ENCODE results near the gene TULP4.

TULP4 gene

GRCh38 chr6:158419339-158419909, 107.2 kb downstream of the TULP4 start:
- no peak overlapping the region for H3K4me3 ChIP-seq (ENCODE audit: low read length)
- no peak for TF ChIP-seq CTCF (IDR thresholded peaks at IDR 0.05; ENCODE audit: insufficient read depth, low read depth, low read length, missing control alignments)
- no peak for DNase-seq (ENCODE audit: low read depth)

DNA sequence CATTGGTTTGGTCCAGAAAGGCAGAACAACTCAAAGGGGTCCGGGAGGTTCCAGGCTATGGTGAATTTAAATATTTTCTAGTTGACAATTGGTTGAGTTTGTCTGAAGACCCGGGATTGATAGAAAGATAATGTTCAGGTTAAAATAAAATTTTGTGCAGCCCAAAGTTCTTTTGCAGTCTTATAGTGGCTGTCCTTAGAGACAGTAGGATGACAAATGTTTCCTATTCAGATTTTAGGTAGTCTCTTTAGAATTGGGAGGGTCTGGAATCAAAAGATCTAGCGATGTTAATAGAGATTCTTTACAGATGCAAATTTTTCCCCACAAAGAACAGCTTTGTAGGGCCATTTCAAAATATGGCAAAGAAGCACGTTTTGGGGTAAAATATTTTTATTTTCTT, 109.1 kb downstream of the TULP4 start:
- DNase-seq (ENCODE audit: low read depth), result no peak
- TF ChIP-seq CTCF (IDR thresholded peaks at IDR 0.05; ENCODE audit: insufficient read depth, low read depth, low read length, missing control alignments), result no peak
- H3K4me3 ChIP-seq (ENCODE audit: low read length), result no peak overlapping the region

GRCh38 chr6:158422629-158423238, 110.5 kb downstream of the TULP4 start:
- no peak for TF ChIP-seq CTCF (IDR thresholded peaks at IDR 0.05; ENCODE audit: insufficient read depth, low read depth, low read length, missing control alignments)
- no peak overlapping the region for H3K4me3 ChIP-seq (ENCODE audit: low read length)
- no peak for DNase-seq (ENCODE audit: low read depth)

- H3K4me3 ChIP-seq (ENCODE audit: low read length), result no peak overlapping the region
- DNase-seq (ENCODE audit: low read depth), result no peak
- no peak for TF ChIP-seq CTCF (IDR thresholded peaks at IDR 0.05; ENCODE audit: insufficient read depth, low read depth, low read length, missing control alignments)
These were observed 118.8 kb downstream of the TULP4 start for GRCh38 chr6:158431036-158431435.

GRCh38 chr6:158431560-158431959, 119.3 kb downstream of the TULP4 start:
- DNase-seq (ENCODE audit: low read depth), result no peak
- no peak for TF ChIP-seq CTCF (IDR thresholded peaks at IDR 0.05; ENCODE audit: insufficient read depth, low read depth, low read length, missing control alignments)
- no peak overlapping the region for H3K4me3 ChIP-seq (ENCODE audit: low read length)

GRCh38 chr6:158437571-158437970, 125.3 kb downstream of the TULP4 start:
- no peak for DNase-seq (ENCODE audit: low read depth)
- no peak overlapping the region for H3K4me3 ChIP-seq (ENCODE audit: low read length)
- TF ChIP-seq CTCF (IDR thresholded peaks at IDR 0.05; ENCODE audit: insufficient read depth, low read depth, low read length, missing control alignments), result no peak

GRCh38 chr6:158438226-158438625, 126.0 kb downstream of the TULP4 start:
- DNase-seq (ENCODE audit: low read depth), result no peak
- TF ChIP-seq CTCF (IDR thresholded peaks at IDR 0.05; ENCODE audit: insufficient read depth, low read depth, low read length, missing control alignments), result no peak

More at GRCh38 chr6:158438226-158438625, 126.0 kb downstream of the TULP4 start:
- no peak overlapping the region for H3K4me3 ChIP-seq (ENCODE audit: low read length)

Measured in epithelial cell of esophagus (primary cell).